Measurements from ENCODE around the gene BMI1.

DNA sequence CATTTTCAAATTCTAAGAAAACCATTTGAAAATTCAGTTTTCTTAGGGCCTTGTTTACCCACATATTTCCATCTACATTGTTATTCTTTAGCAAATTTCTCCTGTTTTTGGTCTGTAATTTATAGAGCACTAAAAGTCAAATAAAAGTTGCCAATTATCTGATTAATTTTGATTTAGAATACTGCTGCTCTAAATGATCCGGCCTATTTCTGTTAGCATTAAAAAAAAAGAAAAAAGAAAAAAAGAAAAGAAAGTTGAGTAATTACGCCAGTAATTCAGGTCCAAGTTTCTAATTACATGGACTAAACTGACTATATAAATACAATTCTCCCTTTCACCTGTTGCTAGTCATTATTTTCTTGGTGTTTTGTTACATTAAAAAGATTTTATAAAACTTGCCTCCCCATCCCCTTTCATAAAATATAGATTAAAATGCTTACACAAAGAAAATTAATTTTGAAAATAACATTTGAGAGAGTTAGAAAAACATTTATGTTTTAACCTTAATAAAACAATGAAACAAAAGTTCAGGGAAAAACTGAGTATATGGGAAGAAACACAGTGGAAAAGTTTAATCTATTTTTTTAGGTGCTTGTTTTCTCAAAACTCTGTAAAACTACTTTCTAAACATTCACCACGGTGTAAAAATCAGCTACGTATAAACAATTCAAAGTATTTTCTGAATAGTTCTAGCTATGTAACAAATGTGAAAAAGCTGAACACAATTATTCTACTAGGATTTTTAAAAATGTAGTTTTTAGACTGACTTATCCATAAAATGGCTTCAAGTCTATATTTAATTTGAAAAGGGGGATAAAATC is 11.5 kb upstream of the BMI1 start:
- TF ChIP-seq, protein P1, sequence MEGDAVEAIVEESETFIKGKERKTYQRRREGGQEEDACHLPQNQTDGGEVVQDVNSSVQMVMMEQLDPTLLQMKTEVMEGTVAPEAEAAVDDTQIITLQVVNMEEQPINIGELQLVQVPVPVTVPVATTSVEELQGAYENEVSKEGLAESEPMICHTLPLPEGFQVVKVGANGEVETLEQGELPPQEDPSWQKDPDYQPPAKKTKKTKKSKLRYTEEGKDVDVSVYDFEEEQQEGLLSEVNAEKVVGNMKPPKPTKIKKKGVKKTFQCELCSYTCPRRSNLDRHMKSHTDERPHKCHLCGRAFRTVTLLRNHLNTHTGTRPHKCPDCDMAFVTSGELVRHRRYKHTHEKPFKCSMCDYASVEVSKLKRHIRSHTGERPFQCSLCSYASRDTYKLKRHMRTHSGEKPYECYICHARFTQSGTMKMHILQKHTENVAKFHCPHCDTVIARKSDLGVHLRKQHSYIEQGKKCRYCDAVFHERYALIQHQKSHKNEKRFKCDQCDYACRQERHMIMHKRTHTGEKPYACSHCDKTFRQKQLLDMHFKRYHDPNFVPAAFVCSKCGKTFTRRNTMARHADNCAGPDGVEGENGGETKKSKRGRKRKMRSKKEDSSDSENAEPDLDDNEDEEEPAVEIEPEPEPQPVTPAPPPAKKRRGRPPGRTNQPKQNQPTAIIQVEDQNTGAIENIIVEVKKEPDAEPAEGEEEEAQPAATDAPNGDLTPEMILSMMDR (IDR thresholded peaks at IDR 0.05), result no peak
- no peak for TF ChIP-seq POLR2A (IDR thresholded peaks at IDR 0.05)
